Measurements from ENCODE around the gene PPARG. TPM values are rescaled to one million over a fixed set of nuclear protein-coding genes. Genes with fewer than 3 reads are reported as not detected.
"Not testable (repeated sequence)": the region's sequence is repeated elsewhere in the genome, so short reads cannot be mapped to it uniquely, and the experiment has no call there.

Gene PPARG
- total and polyA plus RNA-seq, 8 donors = 3.3 to 52.0 (median 5.4) TPM

GRCh38 chr3:12384451-12385233 is 95.8 kb downstream of the PPARG start:
- Histone ChIP-seq H3K27me3 (no peaks in the 10 kb centered on the region), H3K9me3 (no peaks in the 10 kb centered on the region), H3K4me3 (no peak overlapping the region), H3K36me3 (peaks cover 0 to 18% of the 10 kb centered on the region in 2 donors), H3K4me1 (no peaks in the 10 kb centered on the region), H3K27ac (no peak overlapping the region)
- intact Hi-C loops (cut with DNase I) = no loop called here
- ATAC-seq (no peak), DNase-seq (no peak)
- no peak for TF ChIP-seq CTCF (IDR thresholded peaks at IDR 0.05)

- intact Hi-C loops (cut with DNase I); DNase-seq; H3K27me3 ChIP-seq; ATAC-seq; H3K27ac ChIP-seq; H3K4me3 ChIP-seq; H3K4me1 ChIP-seq; H3K9me3 ChIP-seq: not testable (repeated sequence)
- H3K36me3 ChIP-seq = peaks cover 0 to 11% of the 10 kb centered on the region in 2 donors
Measured at GRCh38 chr3:12386514-12387291, 97.8 kb downstream of the PPARG start.

GRCh38 chr3:12388185-12388584 is 99.3 kb downstream of the PPARG start:
- Histone ChIP-seq H3K36me3 (no peaks in the 10 kb centered on the region), H3K9me3 (no peaks in the 10 kb centered on the region), H3K27ac (no peak overlapping the region), H3K4me1 (no peaks in the 10 kb centered on the region), H3K4me3 (no peak overlapping the region), H3K27me3 (no peaks in the 10 kb centered on the region)
- intact Hi-C loops (cut with DNase I) = no loop called here
- DNase-seq (no peak), ATAC-seq (no peak)
- no peak for TF ChIP-seq CTCF (IDR thresholded peaks at IDR 0.05)

- DNase-seq = peak in 1 of 4 donors; percentile 33
- H3K36me3 ChIP-seq = no peaks in the 10 kb centered on the region
Measured at GRCh38 chr3:12392101-12392878, 103.4 kb downstream of the PPARG start.

More at GRCh38 chr3:12392101-12392878, 103.4 kb downstream of the PPARG start:
- H3K4me1 ChIP-seq = peaks cover 0 to 37% of the 10 kb centered on the region in 2 donors
- TF ChIP-seq CTCF (IDR thresholded peaks at IDR 0.05) = no peak
- no peaks in the 10 kb centered on the region for H3K27me3 ChIP-seq
- no peak for ATAC-seq
- no peak overlapping the region for H3K27ac ChIP-seq
- H3K4me3 ChIP-seq = no peak overlapping the region
- intact Hi-C loops (cut with DNase I) = no loop called here
- no peaks in the 10 kb centered on the region for H3K9me3 ChIP-seq
